HepG2 (cell line): ENCODE data around the gene NACC2. TPM values are rescaled to one million over a fixed set of nuclear protein-coding genes. Genes with fewer than 3 reads are reported as not detected.
A peak's percentile ranks its signal among the peaks of the same experiment; 100 is the strongest.

Source experiments
- ARNTL ChIP-seq: sonication (generic); formaldehyde crosslinking; IDR thresholded peaks from 2 replicates; pipeline ENCODE4 v1.4.0; 2020; ENCODE audit warnings: mild to moderate bottlenecking, missing genetic modification reagents
- CAMTA2 ChIP-seq: sonication (generic); formaldehyde crosslinking; IDR thresholded peaks from 2 replicates; pipeline ENCODE4 v1.4.0; 2020; ENCODE audit warnings: mild to moderate bottlenecking, missing genetic modification reagents, borderline replicate concordance
- GATA4 ChIP-seq: sonication (generic); IDR thresholded peaks from 2 replicates; pipeline ENCODE4 v1.6.1; 2016; ENCODE audit warnings: antibody characterized with exemption, low read depth, borderline replicate concordance
- HNRNPL ChIP-seq: fragments of 200-400 bp; formaldehyde crosslinking; IDR thresholded peaks from 2 replicates; pipeline ENCODE4 v1.6.1; 2017; ENCODE audit warnings: mild to moderate bottlenecking, low read depth, low read length
- JUND ChIP-seq: sonication (generic); formaldehyde crosslinking; IDR thresholded peaks from 2 replicates; pipeline ENCODE4 v1.8.0; 2022; ENCODE audit warnings: mild to moderate bottlenecking, missing genetic modification reagents
- MZF1 ChIP-seq: sonication (generic); formaldehyde crosslinking; IDR thresholded peaks from 2 replicates; pipeline ENCODE4 v1.8.1; 2023; ENCODE audit warnings: mild to moderate bottlenecking, missing genetic modification reagents, borderline replicate concordance
- NCOA5 ChIP-seq: sonication (generic); formaldehyde crosslinking; IDR thresholded peaks from 2 replicates; pipeline ENCODE4 v1.4.0; 2020; ENCODE audit warnings: missing genetic modification reagents
- POGZ ChIP-seq: sonication (generic); formaldehyde crosslinking; IDR thresholded peaks from 2 replicates; pipeline ENCODE4 v1.4.0; 2020; ENCODE audit warnings: mild to moderate bottlenecking, missing genetic modification reagents
- RAD51 ChIP-seq: fragments of 450-650 bp; IDR thresholded peaks from 2 replicates; pipeline ENCODE4 v1.6.1; 2016; ENCODE audit warnings: borderline replicate concordance
- TIGD3 ChIP-seq: sonication (generic); formaldehyde crosslinking; IDR thresholded peaks from 2 replicates; pipeline ENCODE4 v1.5.1; 2020; ENCODE audit warnings: mild to moderate bottlenecking, missing genetic modification reagents, borderline replicate concordance
- ZBTB33 ChIP-seq: sonication (generic); formaldehyde crosslinking; IDR thresholded peaks from 2 replicates; pipeline ENCODE4 v1.4.0; 2020; ENCODE audit warnings: missing genetic modification reagents
- ZFX ChIP-seq: sonication (generic); formaldehyde crosslinking; IDR thresholded peaks from 2 replicates; pipeline ENCODE4 v1.4.0; 2020; ENCODE audit warnings: mild to moderate bottlenecking, low read depth, missing genetic modification reagents, moderate library complexity
- ZNF253 ChIP-seq: sonication (generic); formaldehyde crosslinking; IDR thresholded peaks from 2 replicates; pipeline ENCODE4 v1.8.0; 2022; ENCODE audit warnings: mild to moderate bottlenecking, missing genetic modification reagents, borderline replicate concordance
- ZNF350 ChIP-seq: sonication (generic); formaldehyde crosslinking; IDR thresholded peaks from 2 replicates; pipeline ENCODE4 v1.4.0; 2020; ENCODE audit warnings: mild to moderate bottlenecking, low read depth, missing genetic modification reagents, borderline replicate concordance
- ZNF672 ChIP-seq: sonication (generic); formaldehyde crosslinking; IDR thresholded peaks from 2 replicates; pipeline ENCODE4 v1.8.1; 2022; ENCODE audit warnings: missing genetic modification reagents
- ZNF687 ChIP-seq: sonication (generic); formaldehyde crosslinking; IDR thresholded peaks from 2 replicates; pipeline ENCODE4 v1.5.1; 2020; ENCODE audit warnings: mild to moderate bottlenecking, missing genetic modification reagents, moderate library complexity
- ZZZ3 ChIP-seq: sonication (generic); formaldehyde crosslinking; IDR thresholded peaks from 2 replicates; pipeline ENCODE4 v1.4.0; 2020; ENCODE audit warnings: missing genetic modification reagents, mild to moderate bottlenecking, borderline replicate concordance
- polyA plus RNA-seq, 8 experiments: library from polyadenylated mRNA; depleted of rRNA in 3 of 8; stranded (reverse) in 7 of 8; unstranded in 1 of 8; fragments of >200 nt; fragmentation: Illumina TruSeq in 4 of 8; extraction: Trizol in 4 of 8; gene quantifications; 2 replicates each; pipeline versions ENCODE4 v1.2.1 to v1.2.3, GENCODE V29; 2011 to 2016; ENCODE audit warnings: low read depth in 4 of 8, missing spikeins in 1 of 8, mixed read lengths in 1 of 8; ENCODE audit not compliant: insufficient read depth in 1 of 8
- total RNA-seq, 5 experiments: library from RNA; depleted of rRNA; stranded (reverse); fragments of >200 nt; fragmentation: Illumina TruSeq; extraction: Trizol; gene quantifications; 2 replicates each; pipeline ENCODE4 v1.2.3, GENCODE V29; 2016; ENCODE audit warnings: low read depth in 1 of 5
- TF ChIP-seq, protein P1 (sequence below): sonication (generic); formaldehyde crosslinking; IDR thresholded peaks from 2 replicates; pipeline ENCODE4 v1.5.1; 2020; ENCODE audit warnings: missing genetic modification reagents, mild to moderate bottlenecking, borderline replicate concordance
- TF ChIP-seq, protein P2 (sequence below): sonication (generic); formaldehyde crosslinking; IDR thresholded peaks from 2 replicates; pipeline ENCODE4 v1.8.1; 2022; ENCODE audit warnings: mild to moderate bottlenecking, missing genetic modification reagents

The NACC2 gene
- total and polyA plus RNA-seq, 2 of the 13 experiments (the other 11 are each of a cell fraction or from before 2014, with no cell fraction given), result 5.9 to 12.3 TPM

- TF ChIP-seq ZNF687 (CRISPR knock-in tag) (peak; percentile 80), MZF1 (CRISPR knock-in tag) (peak; percentile 97), ZNF253 (CRISPR knock-in tag) (peak; percentile 99), ZFX (peak; percentile 39; the same call in 1 of the 2 replicates), ZBTB33 (CRISPR knock-in tag) (peak; percentile 63; the same call in 1 of the 2 replicates), TIGD3 (CRISPR knock-in tag) (peak; percentile 99; the same call in 1 of the 2 replicates), CAMTA2 (peak; percentile 100), POGZ (CRISPR knock-in tag) (0 out of 2 replicates have a peak, but pooled peaks have one; percentile 19), ZZZ3 (peak; percentile 70; the same call in 1 of the 2 replicates), JUND (CRISPR knock-in tag) (peak; percentile 73; the same call in 1 of the 2 replicates), HNRNPL (no peak), ZNF350 (CRISPR knock-in tag) (peak; percentile 93), ZNF672 (peak; percentile 84; the same call in 1 of the 2 replicates), ARNTL (CRISPR knock-in tag) (peak; percentile 93), NCOA5 (no peak), RAD51 (no peak), GATA4 (no peak)
- TF ChIP-seq, protein P1, sequence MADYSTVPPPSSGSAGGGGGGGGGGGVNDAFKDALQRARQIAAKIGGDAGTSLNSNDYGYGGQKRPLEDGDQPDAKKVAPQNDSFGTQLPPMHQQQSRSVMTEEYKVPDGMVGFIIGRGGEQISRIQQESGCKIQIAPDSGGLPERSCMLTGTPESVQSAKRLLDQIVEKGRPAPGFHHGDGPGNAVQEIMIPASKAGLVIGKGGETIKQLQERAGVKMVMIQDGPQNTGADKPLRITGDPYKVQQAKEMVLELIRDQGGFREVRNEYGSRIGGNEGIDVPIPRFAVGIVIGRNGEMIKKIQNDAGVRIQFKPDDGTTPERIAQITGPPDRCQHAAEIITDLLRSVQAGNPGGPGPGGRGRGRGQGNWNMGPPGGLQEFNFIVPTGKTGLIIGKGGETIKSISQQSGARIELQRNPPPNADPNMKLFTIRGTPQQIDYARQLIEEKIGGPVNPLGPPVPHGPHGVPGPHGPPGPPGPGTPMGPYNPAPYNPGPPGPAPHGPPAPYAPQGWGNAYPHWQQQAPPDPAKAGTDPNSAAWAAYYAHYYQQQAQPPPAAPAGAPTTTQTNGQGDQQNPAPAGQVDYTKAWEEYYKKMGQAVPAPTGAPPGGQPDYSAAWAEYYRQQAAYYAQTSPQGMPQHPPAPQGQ (CRISPR knock-in tag), result no peak
- TF ChIP-seq, protein P2, sequence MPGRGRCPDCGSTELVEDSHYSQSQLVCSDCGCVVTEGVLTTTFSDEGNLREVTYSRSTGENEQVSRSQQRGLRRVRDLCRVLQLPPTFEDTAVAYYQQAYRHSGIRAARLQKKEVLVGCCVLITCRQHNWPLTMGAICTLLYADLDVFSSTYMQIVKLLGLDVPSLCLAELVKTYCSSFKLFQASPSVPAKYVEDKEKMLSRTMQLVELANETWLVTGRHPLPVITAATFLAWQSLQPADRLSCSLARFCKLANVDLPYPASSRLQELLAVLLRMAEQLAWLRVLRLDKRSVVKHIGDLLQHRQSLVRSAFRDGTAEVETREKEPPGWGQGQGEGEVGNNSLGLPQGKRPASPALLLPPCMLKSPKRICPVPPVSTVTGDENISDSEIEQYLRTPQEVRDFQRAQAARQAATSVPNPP, result peak; percentile 82
These were observed 123.2 kb downstream of the NACC2 start (continued) for GRCh38 chr9:135971892-135972291.
